Calu3 (cell line): ENCODE data around the gene ATF7IP. TPM values are rescaled to one million over a fixed set of nuclear protein-coding genes. Genes with fewer than 3 reads are reported as not detected.

Experiments used
- BruUV-seq: library from RNA; stranded (reverse); fragments of 400-500 nt; replicated peaks from 2 replicates; lab custom pipeline; 2021; lab: Mats Ljungman, UMichigan
- CTCF ChIA-PET: fragments of 300-600 bp; sonication (Branson Sonifier 250); formaldehyde crosslinking; loops from one replicate; lab custom pipeline; 2022; ENCODE audit warnings: antibody characterized with exemption; lab: Charles Lee
- DNase-seq: peaks from one replicate; pipeline ENCODE4 v3.0.0; 2022
- H3K27ac Mint-ChIP-seq: one replicate; pipeline ENCODE4 v1.8.0; 2022; ENCODE audit warnings: mixed read lengths; ENCODE audit not compliant: unreplicated experiment
- H3K27me3 Mint-ChIP-seq: one replicate; pipeline ENCODE4 v1.8.0; 2022; ENCODE audit warnings: mixed read lengths; ENCODE audit not compliant: unreplicated experiment
- H3K36me3 Mint-ChIP-seq: one replicate; pipeline ENCODE4 v1.8.0; 2022; ENCODE audit warnings: mild to moderate bottlenecking, moderate library complexity, mixed read lengths; ENCODE audit not compliant: insufficient read depth, unreplicated experiment
- H3K4me1 Mint-ChIP-seq: one replicate; pipeline ENCODE4 v1.8.0; 2022; ENCODE audit warnings: mild to moderate bottlenecking, low read depth, mixed read lengths; ENCODE audit not compliant: unreplicated experiment
- H3K4me3 Mint-ChIP-seq: one replicate; pipeline ENCODE4 v1.8.0; 2022; ENCODE audit warnings: mild to moderate bottlenecking, low read depth, moderate library complexity, mixed read lengths; ENCODE audit not compliant: unreplicated experiment
- H3K9me3 Mint-ChIP-seq: one replicate; pipeline ENCODE4 v1.8.0; 2022; ENCODE audit warnings: low read depth, mixed read lengths; ENCODE audit not compliant: unreplicated experiment
- CTCF ChIP-seq: fragments of 200-600 bp; IDR thresholded peaks from one replicate; pipeline ENCODE4 v1.8.0; 2022; ENCODE audit warnings: antibody characterized with exemption; ENCODE audit not compliant: unreplicated experiment
- intact Hi-C: fragments of 100-400 bp; cut with micrococcal nuclease; formaldehyde crosslinking; loops from one replicate; pipeline ENCODE4 v1.10.0; 2022; ENCODE audit not compliant: unreplicated experiment
- total RNA-seq: library from RNA; stranded (reverse); gene quantifications from 2 replicates; pipeline ENCODE4 v1.2.3, GENCODE V29; 2022

The ATF7IP gene
- total RNA-seq, 1 experiment from 2014 or later: 72.7 TPM

- no peaks in the 10 kb centered on the region for H3K27me3 Mint-ChIP-seq
- CTCF ChIA-PET: no interaction called here
- no peak for DNase-seq
- intact Hi-C loops: no loop called here
- no TSS peak for BruUV-seq
- H3K9me3 Mint-ChIP-seq: peaks cover 15% of the 10 kb centered on the region
- peaks cover 44% of the 10 kb centered on the region for H3K36me3 Mint-ChIP-seq
- H3K4me1 Mint-ChIP-seq: peaks cover 9% of the 10 kb centered on the region
- peak overlapping the region; percentile 56 for H3K27ac Mint-ChIP-seq
- TF ChIP-seq CTCF: no peak
- H3K4me3 Mint-ChIP-seq: no peak overlapping the region
These were observed 106.0 kb downstream of the ATF7IP start for GRCh38 chr12:14471497-14471896.

- Mint-ChIP-seq H3K4me3 (no peak overlapping the region), H3K27ac (no peak overlapping the region), H3K27me3 (no peaks in the 10 kb centered on the region), H3K36me3 (peaks cover 41% of the 10 kb centered on the region), H3K4me1 (no peaks in the 10 kb centered on the region), H3K9me3 (peaks cover 15% of the 10 kb centered on the region)
- intact Hi-C loops: no loop called here
- TF ChIP-seq CTCF: no peak
- no TSS peak for BruUV-seq
- CTCF ChIA-PET: interaction anchor here (0.6 to 0.7 kb wide), 3 partner anchors 40 to 272 kb away, joined by 3 read pairs; no protein-coding TSS in a partner anchor
- DNase-seq: no peak
These were observed 108.3 kb downstream of the ATF7IP start for GRCh38 chr12:14473707-14474287.

GRCh38 chr12:14479004-14479403 is 113.5 kb downstream of the ATF7IP start:
- DNase-seq: no peak
- TF ChIP-seq CTCF: no peak
- Mint-ChIP-seq H3K4me1 (no peaks in the 10 kb centered on the region), H3K36me3 (peaks cover 37% of the 10 kb centered on the region), H3K27me3 (no peaks in the 10 kb centered on the region), H3K9me3 (no peaks in the 10 kb centered on the region), H3K27ac (no peak overlapping the region), H3K4me3 (no peak overlapping the region)
- CTCF ChIA-PET: no interaction called here
- intact Hi-C loops: no loop called here
- BruUV-seq: no TSS peak

- Mint-ChIP-seq H3K27ac (no peak overlapping the region), H3K4me3 (no peak overlapping the region), H3K27me3 (no peaks in the 10 kb centered on the region), H3K36me3 (peaks cover 25% of the 10 kb centered on the region), H3K9me3 (no peaks in the 10 kb centered on the region), H3K4me1 (no peaks in the 10 kb centered on the region)
- no peak for DNase-seq
- no peak for TF ChIP-seq CTCF
- intact Hi-C loops: no loop called here
- CTCF ChIA-PET: no interaction called here
- no TSS peak for BruUV-seq
These were observed 115.7 kb downstream of the ATF7IP start for GRCh38 chr12:14481201-14481600.
